GM12878 (cell line): Measurements from ENCODE around the gene MAP3K4. TPM values are rescaled to one million over a fixed set of nuclear protein-coding genes. Genes with fewer than 3 reads are reported as not detected.

Experiments used
- ATAC-seq: fragments of 200-7000 bp; cut with Tn5 transposase; 3 replicates; pipeline ENCODE4 v1.9.1; 2020; ENCODE audit warnings: mild to moderate bottlenecking, moderate library complexity
- BruUV-seq: library from RNA; stranded (reverse); fragments of 400-500 nt; replicated peaks from 2 replicates; lab custom pipeline; 2021; lab: Mats Ljungman, UMichigan
- CTCF ChIA-PET: fragments of 300-600 bp; sonication (Branson Sonifier 250); formaldehyde crosslinking; extraction: SDS; loops from one replicate; lab custom pipeline; 2021; ENCODE audit warnings: inconsistent platforms; lab: Yijun Ruan, JAX
- POLR2A ChIA-PET: fragments of 350-600 bp; formaldehyde crosslinking; extraction: SDS; loops from one replicate; lab custom pipeline; 2021; ENCODE audit warnings: inconsistent platforms; lab: Charles Lee
- RAD21 ChIA-PET: fragments of 300-600 bp; sonication (Branson Sonifier 250); formaldehyde crosslinking; loops from one replicate; lab custom pipeline; 2023; ENCODE audit warnings: antibody characterized with exemption; ENCODE audit not compliant: unreplicated experiment; lab: Charles Lee
- SMC1A ChIA-PET: fragments of 300-600 bp; sonication (Branson Sonifier 250); formaldehyde crosslinking; loops from one replicate; lab custom pipeline; 2023; ENCODE audit not compliant: unreplicated experiment, uncharacterized antibody; lab: Charles Lee
- DNase-seq: peaks from one replicate; pipeline ENCODE4 v3.0.0-alpha.2; 2011; ENCODE audit warnings: low read depth, low spot score
- FAIRE-seq: peaks from 3 replicates; lab custom pipeline; 2011; peaks lifted over from hg19 to GRCh38; lab: Jason Lieb, UNC
- H2AFZ ChIP-seq: 2 replicates; pipeline ENCODE4 v1.6.0; 2011; ENCODE audit warnings: low read depth, low read length, control low read depth; ENCODE audit not compliant: control insufficient read depth
- H3K27ac ChIP-seq: 2 replicates; pipeline ENCODE4 v1.5.1; 2011; ENCODE audit warnings: control low read depth; ENCODE audit not compliant: control insufficient read depth, insufficient read depth
- H3K27me3 ChIP-seq, 2 experiments: replicated peaks in 1 of 2; 2 replicates each; pipeline versions ENCODE4 v1.6.0 to v1.6.1; 2011; ENCODE audit warnings: low read length in 1 of 2; ENCODE audit not compliant: control insufficient read depth in 2 of 2, insufficient read depth in 2 of 2
- H3K36me3 ChIP-seq, 2 experiments: 2 replicates each; pipeline ENCODE4 v1.5.1; 2011; ENCODE audit warnings: low read length in 1 of 2; ENCODE audit not compliant: control insufficient read depth in 2 of 2, insufficient read depth in 2 of 2
- H3K4me1 ChIP-seq: 2 replicates; pipeline ENCODE4 v1.6.1; 2011; ENCODE audit warnings: mild to moderate bottlenecking, low read length, moderate library complexity, mixed read lengths; ENCODE audit not compliant: control insufficient read depth, insufficient read depth
- H3K4me2 ChIP-seq: 2 replicates; pipeline ENCODE4 v1.6.0; 2011; ENCODE audit warnings: control low read depth; ENCODE audit not compliant: control insufficient read depth, insufficient read depth
- H3K4me3 ChIP-seq: fragments of 200-600 bp; sonication (generic); 2 replicates; pipeline ENCODE4 v1.5.1; 2016
- H3K79me2 ChIP-seq: 2 replicates; pipeline ENCODE4 v1.6.0; 2011; ENCODE audit warnings: low read length; ENCODE audit not compliant: control insufficient read depth, insufficient read depth
- H3K9ac ChIP-seq: 2 replicates; pipeline ENCODE4 v1.8.0; 2011; ENCODE audit warnings: low read length, control low read depth, mixed read lengths; ENCODE audit not compliant: control insufficient read depth, insufficient read depth
- H3K9me3 ChIP-seq: replicated peaks from 3 replicates; pipeline ENCODE4 v1.5.1; 2011; ENCODE audit warnings: mild to moderate bottlenecking, low read length; ENCODE audit not compliant: control insufficient read depth, insufficient read depth
- H4K20me1 ChIP-seq: 2 replicates; pipeline ENCODE4 v1.6.0; 2011; ENCODE audit not compliant: control insufficient read depth, insufficient read depth
- HSF1 ChIP-seq: fragments of 150-350 bp; IDR thresholded peaks from 2 replicates; pipeline ENCODE4 v1.6.1; 2014; ENCODE audit warnings: mild to moderate bottlenecking, low read depth, low read length
- IKZF2 ChIP-seq, 2 experiments: fragments of 450-650 bp; IDR thresholded peaks; 2 replicates each; pipeline ENCODE4 v1.6.1; 2017; ENCODE audit warnings: mild to moderate bottlenecking in 2 of 2, moderate library complexity in 2 of 2
- MEF2A ChIP-seq: IDR thresholded peaks from 2 replicates; pipeline ENCODE4 v1.6.1; 2011; ENCODE audit warnings: low read depth, mild to moderate bottlenecking, low read length, moderate library complexity; ENCODE audit not compliant: insufficient read depth
- NKRF ChIP-seq: fragments of 450-650 bp; conservative IDR thresholded peaks from 2 replicates; pipeline ENCODE4 v1.6.1; 2017; ENCODE audit warnings: mild to moderate bottlenecking, moderate library complexity
- NR2C2 ChIP-seq: IDR thresholded peaks from 2 replicates; pipeline ENCODE4 v1.6.1; 2011; ENCODE audit warnings: borderline replicate concordance, low read depth; ENCODE audit not compliant: control insufficient read depth, insufficient read length
- SPI1 ChIP-seq: IDR thresholded peaks from 2 replicates; pipeline ENCODE4 v1.6.1; 2011; ENCODE audit warnings: low read depth, mild to moderate bottlenecking, low read length, moderate library complexity, borderline replicate concordance; ENCODE audit not compliant: insufficient read depth
- ZBED1 ChIP-seq: IDR thresholded peaks from 2 replicates; pipeline ENCODE4 v1.6.1; 2016; ENCODE audit warnings: borderline replicate concordance
- ZNF217 ChIP-seq: fragments of 450-650 bp; IDR thresholded peaks from 2 replicates; pipeline ENCODE4 v1.6.1; 2017; ENCODE audit warnings: antibody characterized with exemption, mild to moderate bottlenecking
- ZNF592 ChIP-seq: fragments of 450-650 bp; IDR thresholded peaks from 2 replicates; pipeline ENCODE4 v1.6.1; 2017; ENCODE audit warnings: mild to moderate bottlenecking, moderate library complexity
- WGBS: methylation state at CpG from one replicate; pipeline ENCODE4 v1.1.6; 2016; ENCODE audit warnings: low lambda C conversion rate; ENCODE audit not compliant: insufficient replicate concordance, insufficient coverage; ENCODE audit errors: missing lambda C conversion rate; 5-methylcytosine and 5-hydroxymethylcytosine counted together
- in situ Hi-C: fragments of 300-500 bp; cut with MboI; formaldehyde crosslinking; loops from 9 replicates; pipeline ENCODE4 v1.14.3; 2018; ENCODE audit warnings: mixed read lengths
- intact Hi-C: fragments of 100-400 bp; cut with micrococcal nuclease; formaldehyde crosslinking; loops from one replicate; pipeline ENCODE4 v1.14.2; 2022; ENCODE audit not compliant: unreplicated experiment
- polyA plus RNA-seq, 11 experiments: library from polyadenylated mRNA; depleted of rRNA in 4 of 11; unstranded in 6 of 11; stranded (reverse) in 5 of 11; fragments of >200 nt; fragmentation: Nextera tagmentation in 4 of 11; fragmentation: Illumina TruSeq in 1 of 11; extraction: Ambion mirVana in 4 of 11; extraction: Trizol in 1 of 11; gene quantifications; 1 replicate in 1 of 11; 2 replicates in 10 of 11; pipeline versions ENCODE4 v1.2.1 to v1.2.3, GENCODE V29; 2011 to 2016; ENCODE audit warnings: inconsistent platforms in 2 of 11, missing spikeins in 2 of 11, low read depth in 1 of 11
- total RNA-seq, 4 experiments: library from RNA; depleted of rRNA in 3 of 4; stranded (reverse); fragments of >200 nt in 3 of 4; fragmentation: Illumina TruSeq in 1 of 4; extraction: Trizol in 1 of 4; gene quantifications; 2 replicates each; pipeline versions ENCODE4 v1.2.1 to v1.2.3, GENCODE V29; 2013 to 2021

MAP3K4 gene
- total and polyA plus RNA-seq, 10 of the 15 experiments (the other 5 are each of a cell fraction or from before 2014, with no cell fraction given), result 14.0 to 44.5 (median 23.1) TPM

- no peak for TF ChIP-seq NKRF
Observed at GRCh38 chr6:161033667-161034066, 42.1 kb downstream of the MAP3K4 start (continued).

GRCh38 chr6:161035182-161035980 is 43.8 kb downstream of the MAP3K4 start:
- BruUV-seq, result no TSS peak
- H3K27ac ChIP-seq, result peak overlapping the region; percentile 12
- intact Hi-C loops (no loop called here), in situ Hi-C loops (no loop called here)
- DNase-seq (peak; percentile 51), FAIRE-seq (peak; percentile 64), ATAC-seq (peak; percentile 50)
- H3K4me3 ChIP-seq, result no peak overlapping the region
- no peaks in the 10 kb centered on the region for H3K27me3 ChIP-seq
- ChIA-PET RAD21 (interaction anchor here (1.0 kb wide), 1 partner anchor 45 kb away, joined by 3 read pairs; no protein-coding TSS in a partner anchor), CTCF (no interaction called here), SMC1A (interaction anchor here (0.8 to 4.9 kb wide), 5 partner anchors 7 to 43 kb away, joined by 3 to 39 read pairs (median 3); no protein-coding TSS in a partner anchor), POLR2A (interaction anchor here (0.7 kb wide), 1 partner anchor 43 kb away, joined by 3 read pairs; no protein-coding TSS in a partner anchor)
- H3K9me3 ChIP-seq, result no peaks in the 10 kb centered on the region
- H4K20me1 ChIP-seq, result no peaks in the 10 kb centered on the region
- H2AFZ ChIP-seq, result peak overlapping the region; percentile 13
- H3K9ac ChIP-seq, result no peak overlapping the region
- H3K4me2 ChIP-seq, result peak overlapping the region; percentile 57
- peaks cover 38% of the 10 kb centered on the region for H3K4me1 ChIP-seq
- peaks cover 46% of the 10 kb centered on the region for H3K79me2 ChIP-seq
- WGBS, result 78% methylated on average over 3 of the region's 3 CpGs
- H3K36me3 ChIP-seq, result peaks cover 2 to 11% of the 10 kb centered on the region in 2 experiments; a peak in 2 of 4 replicates
- TF ChIP-seq HSF1 (no peak), IKZF2 (IDR thresholded peaks at IDR 0.05) (peak; percentile 45 to 68; a peak in 3 of 4 replicates), MEF2A (no peak), SPI1 (peak; percentile 61; the same call in 1 of the 2 replicates), ZNF592 (0 out of 2 replicates have a peak, but pooled peaks have one; percentile 27), ZNF217 (0 out of 2 replicates have a peak, but pooled peaks have one; percentile 30), NR2C2 (no peak), ZBED1 (0 out of 2 replicates have a peak, but pooled peaks have one; percentile 20)
